ENCODE data around the gene MASP1.

DNA sequence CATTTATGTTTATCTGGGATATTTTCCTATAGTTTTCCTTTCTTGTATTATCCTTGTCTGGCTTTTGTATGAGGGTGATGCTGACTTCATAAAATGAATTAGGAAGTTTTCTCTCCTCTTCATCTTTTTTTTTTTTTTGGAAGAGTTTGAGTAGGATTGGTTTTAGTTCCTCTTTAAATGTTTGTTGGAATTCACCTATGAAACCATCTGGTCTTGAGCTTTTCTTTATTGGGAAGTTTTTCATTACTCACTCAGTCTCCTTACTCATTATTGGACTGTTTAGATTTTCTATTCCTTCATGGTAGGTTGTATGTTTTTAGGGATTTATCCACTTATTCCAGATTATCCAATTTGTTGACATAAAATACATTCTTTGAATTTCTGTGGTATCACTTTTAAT lies 18.7 kb upstream of the MASP1 start:
- TF ChIP-seq, protein P1, sequence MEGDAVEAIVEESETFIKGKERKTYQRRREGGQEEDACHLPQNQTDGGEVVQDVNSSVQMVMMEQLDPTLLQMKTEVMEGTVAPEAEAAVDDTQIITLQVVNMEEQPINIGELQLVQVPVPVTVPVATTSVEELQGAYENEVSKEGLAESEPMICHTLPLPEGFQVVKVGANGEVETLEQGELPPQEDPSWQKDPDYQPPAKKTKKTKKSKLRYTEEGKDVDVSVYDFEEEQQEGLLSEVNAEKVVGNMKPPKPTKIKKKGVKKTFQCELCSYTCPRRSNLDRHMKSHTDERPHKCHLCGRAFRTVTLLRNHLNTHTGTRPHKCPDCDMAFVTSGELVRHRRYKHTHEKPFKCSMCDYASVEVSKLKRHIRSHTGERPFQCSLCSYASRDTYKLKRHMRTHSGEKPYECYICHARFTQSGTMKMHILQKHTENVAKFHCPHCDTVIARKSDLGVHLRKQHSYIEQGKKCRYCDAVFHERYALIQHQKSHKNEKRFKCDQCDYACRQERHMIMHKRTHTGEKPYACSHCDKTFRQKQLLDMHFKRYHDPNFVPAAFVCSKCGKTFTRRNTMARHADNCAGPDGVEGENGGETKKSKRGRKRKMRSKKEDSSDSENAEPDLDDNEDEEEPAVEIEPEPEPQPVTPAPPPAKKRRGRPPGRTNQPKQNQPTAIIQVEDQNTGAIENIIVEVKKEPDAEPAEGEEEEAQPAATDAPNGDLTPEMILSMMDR (conservative IDR thresholded peaks at IDR 0.05) = no peak
- TF ChIP-seq ZFX (IDR thresholded peaks at IDR 0.05) = no peak

Data from C4-2B (cell line).